ENCODE measurements around the gene DMRT1. TPM values are rescaled to one million over a fixed set of nuclear protein-coding genes. Genes with fewer than 3 reads are reported as not detected.

The DMRT1 gene
- total and polyA plus RNA-seq, 9 of the 15 experiments (the other 6 are each of a cell fraction or from before 2014, with no cell fraction given) = not detected

GRCh38 chr9:792331-793260 lies 48.9 kb upstream of the DMRT1 start (continued):
- no peak for TF ChIP-seq E4F1 (CRISPR knock-in tag; IDR thresholded peaks at IDR 0.05; ENCODE audit: borderline replicate concordance)
- no peak for TF ChIP-seq SRF (CRISPR knock-in tag; IDR thresholded peaks at IDR 0.05)
- no peak for TF ChIP-seq BRF2 (IDR thresholded peaks at IDR 0.05; ENCODE audit: borderline replicate concordance, insufficient read depth, insufficient read length)
- no peak for TF ChIP-seq ZNF584 (CRISPR knock-in tag; IDR thresholded peaks at IDR 0.05; ENCODE audit: low read depth)
- no peak for TF ChIP-seq KHSRP (IDR thresholded peaks at IDR 0.05)
- TF ChIP-seq NCOA1 (IDR thresholded peaks at IDR 0.05; ENCODE audit: low read depth) = no peak
- TF ChIP-seq NR0B1 (IDR thresholded peaks at IDR 0.05; ENCODE audit: partially characterized antibody) = no peak

All from K562 (cell line).